OCI-LY3 (cell line): ENCODE measurements around the gene DCLK1.

Source experiments
- EZH2phosphoT487 ChIP-seq: fragments of 200-600 bp; shearing (Covaris generic); IDR thresholded peaks from 2 replicates; pipeline ENCODE4 v1.6.1; 2018; ENCODE audit warnings: antibody characterized with exemption, mixed run types, low read depth
- TF ChIP-seq, protein P1 (sequence below): fragments of 200-600, 300-600 bp; sonication (generic); IDR thresholded peaks from 2 replicates; pipeline ENCODE4 v1.5.1; 2014; ENCODE audit warnings: antibody characterized with exemption, low read length, low read depth

DNA sequence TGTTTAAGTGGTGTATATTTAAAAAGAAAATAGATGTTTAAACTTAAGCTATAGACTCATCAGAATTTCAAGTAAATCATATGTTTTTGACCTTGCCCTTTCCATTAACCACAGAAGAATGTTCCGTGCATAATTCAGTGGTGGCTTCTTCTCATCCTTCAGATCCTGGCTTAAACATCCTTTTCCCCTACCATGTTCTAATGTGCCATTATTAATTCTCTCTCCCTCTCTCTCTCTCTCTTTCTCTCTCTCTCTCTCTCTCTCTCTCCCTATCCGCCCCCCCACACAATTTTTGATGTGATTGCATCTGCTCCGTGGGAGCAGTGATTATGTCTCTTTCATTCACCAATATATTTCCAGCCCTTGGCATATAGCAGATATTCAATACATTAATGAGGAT lies 116.4 kb downstream of the DCLK1 start:
- TF ChIP-seq, protein P1, sequence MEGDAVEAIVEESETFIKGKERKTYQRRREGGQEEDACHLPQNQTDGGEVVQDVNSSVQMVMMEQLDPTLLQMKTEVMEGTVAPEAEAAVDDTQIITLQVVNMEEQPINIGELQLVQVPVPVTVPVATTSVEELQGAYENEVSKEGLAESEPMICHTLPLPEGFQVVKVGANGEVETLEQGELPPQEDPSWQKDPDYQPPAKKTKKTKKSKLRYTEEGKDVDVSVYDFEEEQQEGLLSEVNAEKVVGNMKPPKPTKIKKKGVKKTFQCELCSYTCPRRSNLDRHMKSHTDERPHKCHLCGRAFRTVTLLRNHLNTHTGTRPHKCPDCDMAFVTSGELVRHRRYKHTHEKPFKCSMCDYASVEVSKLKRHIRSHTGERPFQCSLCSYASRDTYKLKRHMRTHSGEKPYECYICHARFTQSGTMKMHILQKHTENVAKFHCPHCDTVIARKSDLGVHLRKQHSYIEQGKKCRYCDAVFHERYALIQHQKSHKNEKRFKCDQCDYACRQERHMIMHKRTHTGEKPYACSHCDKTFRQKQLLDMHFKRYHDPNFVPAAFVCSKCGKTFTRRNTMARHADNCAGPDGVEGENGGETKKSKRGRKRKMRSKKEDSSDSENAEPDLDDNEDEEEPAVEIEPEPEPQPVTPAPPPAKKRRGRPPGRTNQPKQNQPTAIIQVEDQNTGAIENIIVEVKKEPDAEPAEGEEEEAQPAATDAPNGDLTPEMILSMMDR, result no peak
- TF ChIP-seq EZH2phosphoT487, result no peak
